ENCODE measurements around the gene DCBLD1.
"Not testable (repeated sequence)": the region's sequence is repeated elsewhere in the genome, so short reads cannot be mapped to it uniquely, and the experiment has no call there.

Gene DCBLD1

DNA sequence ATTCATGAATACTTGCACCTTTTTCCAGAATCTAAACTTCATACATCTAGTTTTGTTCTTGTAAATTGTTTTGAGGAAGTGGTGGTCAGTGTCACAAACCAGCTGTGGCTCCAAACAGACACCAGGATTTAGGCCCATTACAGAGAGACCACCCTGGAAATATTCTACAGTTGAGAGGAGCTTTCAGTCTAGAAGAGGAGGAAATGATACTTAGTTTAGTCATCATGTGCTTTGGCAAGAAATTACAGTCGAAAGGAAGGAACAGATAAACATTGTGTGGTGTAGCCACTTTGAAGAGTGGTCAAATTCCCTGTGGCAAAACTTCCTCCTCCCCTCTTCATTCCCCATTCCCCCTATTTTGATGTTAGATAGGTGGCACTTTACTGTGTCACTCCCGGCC is 15.7 kb downstream of the DCBLD1 start:
- DNase-seq (ENCODE audit: low read depth, low spot score) = no peak

DNA sequence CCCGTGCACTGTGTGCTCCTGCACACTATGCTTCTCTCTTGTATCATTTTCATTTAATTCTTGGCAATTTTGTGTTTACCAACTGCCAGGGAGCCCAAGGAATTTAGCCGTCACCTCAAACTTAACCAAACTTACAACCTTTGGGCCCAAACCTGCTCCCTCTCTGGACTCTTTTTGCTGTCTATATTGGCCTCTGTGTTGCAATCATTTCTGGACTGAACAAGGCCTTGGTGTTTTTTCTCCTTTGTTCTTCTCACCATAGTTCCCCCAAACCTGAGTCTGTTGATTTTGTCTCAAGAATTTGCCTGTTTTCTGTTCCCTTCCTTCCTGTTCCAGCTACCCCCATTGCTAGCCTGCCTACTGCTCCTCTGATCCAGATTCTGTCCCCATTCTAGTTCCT is 19.2 kb downstream of the DCBLD1 start:
- DNase-seq (ENCODE audit: low read depth, low spot score) = no peak

DNA sequence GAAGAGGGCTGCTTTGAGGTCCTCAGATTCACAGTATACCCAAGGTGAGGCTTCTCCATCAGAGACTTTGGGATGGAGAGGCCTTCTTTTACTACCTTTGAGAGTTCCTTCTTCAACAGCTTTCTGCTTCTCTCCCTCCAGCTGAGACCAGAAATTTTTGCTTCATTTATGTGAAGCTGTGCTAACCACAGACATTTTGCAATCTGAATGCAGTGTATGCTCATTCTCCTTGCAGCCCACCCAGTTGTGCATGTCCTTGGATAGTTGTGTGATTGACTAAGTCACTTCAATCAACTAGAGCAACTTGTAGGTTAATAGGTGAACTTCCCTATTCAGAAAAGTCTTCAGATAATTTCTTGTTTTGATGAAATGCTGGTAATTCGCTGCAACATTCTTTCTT is 20.1 kb downstream of the DCBLD1 start:
- no peak for DNase-seq (ENCODE audit: low read depth, low spot score)

DNA sequence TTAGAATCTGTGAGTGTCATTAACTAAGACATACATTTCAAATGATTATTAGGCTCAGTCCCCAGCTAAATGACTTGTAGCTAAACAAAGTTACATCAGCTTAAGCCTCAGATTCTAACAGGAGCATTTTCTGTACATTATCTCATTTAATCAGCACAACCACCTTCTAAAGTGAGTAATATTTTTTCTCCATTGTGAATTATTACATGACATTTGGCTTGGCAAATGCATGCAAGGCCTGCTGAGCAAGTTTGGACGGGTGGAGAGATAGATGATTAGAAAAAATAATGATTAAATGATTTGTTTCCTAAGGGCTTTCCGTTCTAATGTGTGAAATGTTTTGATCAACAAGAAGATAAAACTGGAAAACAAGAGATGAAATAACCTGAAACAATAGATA is 20.7 kb downstream of the DCBLD1 start:
- DNase-seq (ENCODE audit: low read depth, low spot score) = no peak

DNA sequence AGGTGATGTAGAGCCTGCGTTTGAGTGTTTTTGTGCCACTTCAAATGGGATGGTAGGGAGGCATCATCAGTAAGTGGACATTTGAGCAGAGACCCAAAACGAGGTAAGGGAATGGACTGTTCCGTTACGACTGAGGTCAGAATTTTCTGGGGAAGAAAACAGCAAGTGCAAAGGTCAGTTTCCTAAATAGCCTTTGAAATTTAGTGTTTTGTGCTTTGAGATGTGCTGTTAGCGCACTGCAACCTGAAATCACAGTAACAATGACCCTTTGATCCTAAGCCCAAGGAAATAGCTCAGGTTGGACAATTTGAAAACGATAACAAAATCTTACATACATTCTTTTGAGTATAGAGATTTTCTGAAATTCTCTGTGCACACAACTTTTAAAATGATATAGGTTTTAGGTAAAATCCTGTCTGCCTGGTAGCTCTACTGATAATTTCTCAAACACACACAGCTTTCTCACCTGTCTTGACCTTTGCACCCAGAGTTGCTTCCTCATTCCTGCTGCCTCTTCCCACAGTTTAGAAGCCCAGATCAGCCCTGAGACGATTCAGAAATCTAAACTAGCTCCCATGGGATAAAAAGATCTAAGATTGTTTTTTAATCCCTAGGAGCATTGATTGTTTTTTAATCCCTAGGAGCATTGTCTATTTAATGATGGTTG is 22.1 kb downstream of the DCBLD1 start:
- no peak for DNase-seq (ENCODE audit: low read depth, low spot score)

DNA sequence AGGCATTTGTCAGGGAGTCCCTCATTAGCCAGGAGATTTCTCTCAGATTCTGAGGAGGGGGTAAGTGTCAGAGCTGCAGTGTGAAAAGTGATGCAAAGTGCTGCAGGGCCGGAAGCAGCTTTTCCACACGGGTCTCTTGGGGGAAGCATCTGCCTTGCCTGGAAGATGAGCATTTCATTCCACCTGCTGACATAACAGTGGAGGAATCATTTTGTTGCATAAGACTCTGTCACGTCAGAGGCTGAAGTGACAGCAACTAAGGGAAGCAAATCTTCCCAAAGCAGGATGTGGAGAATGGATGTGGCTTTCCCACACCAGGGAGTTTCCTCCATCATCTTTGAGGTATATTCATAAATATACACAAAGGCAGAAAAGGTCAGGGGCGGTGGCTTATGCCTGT is 22.8 kb downstream of the DCBLD1 start:
- DNase-seq (ENCODE audit: low read depth, low spot score) = no peak

DNA sequence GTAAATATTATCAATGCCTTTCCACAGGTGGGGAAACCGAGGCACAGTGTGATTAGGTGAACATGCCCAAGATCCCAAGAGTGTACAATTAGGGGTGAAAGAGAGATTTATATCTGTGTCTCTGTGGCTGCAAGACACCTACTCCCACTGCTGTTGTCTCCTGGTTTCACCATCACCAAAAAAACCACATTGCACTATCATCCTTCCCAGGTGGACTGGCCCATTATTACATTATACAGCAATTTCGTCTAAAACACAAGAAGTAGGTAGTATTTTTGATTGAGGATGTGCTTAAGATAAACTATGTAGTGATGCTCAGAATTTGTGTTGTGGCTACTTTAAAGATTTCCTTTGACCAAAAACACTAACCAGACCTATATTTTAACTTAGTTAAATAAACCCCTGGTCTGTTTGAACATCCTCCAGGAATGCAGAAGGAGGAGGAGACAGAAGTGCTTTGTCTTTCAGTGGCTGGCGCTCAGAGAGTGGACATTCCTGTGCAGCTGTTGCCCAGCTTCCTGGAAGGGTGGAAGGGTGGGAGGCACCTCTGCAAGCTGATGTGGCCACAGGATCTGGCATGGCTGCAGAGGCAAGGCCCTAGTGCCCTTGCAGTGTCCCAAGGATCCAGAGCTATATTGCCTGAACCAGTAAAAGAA is 23.8 kb downstream of the DCBLD1 start:
- no peak for DNase-seq (ENCODE audit: low read depth, low spot score)

DNA sequence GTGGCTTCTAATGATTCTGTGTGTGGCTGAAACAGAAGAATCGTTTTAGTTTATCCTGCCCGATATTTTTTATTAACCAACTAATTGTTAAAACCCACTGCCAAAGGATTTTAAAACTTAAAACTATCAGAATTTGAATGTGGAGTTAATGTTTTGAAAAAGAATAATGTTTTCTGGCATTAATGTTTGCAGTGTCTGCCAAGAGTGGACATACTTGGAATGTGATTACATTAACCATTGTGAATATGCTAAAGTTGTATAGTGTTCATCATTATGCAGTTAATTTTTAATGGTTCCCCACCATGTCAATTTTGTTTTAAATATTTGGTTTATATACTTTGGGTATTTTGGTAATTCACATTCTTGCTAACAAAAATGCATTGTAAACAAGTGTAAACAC is 24.4 kb downstream of the DCBLD1 start:
- DNase-seq (ENCODE audit: low read depth, low spot score) = no peak

DNA sequence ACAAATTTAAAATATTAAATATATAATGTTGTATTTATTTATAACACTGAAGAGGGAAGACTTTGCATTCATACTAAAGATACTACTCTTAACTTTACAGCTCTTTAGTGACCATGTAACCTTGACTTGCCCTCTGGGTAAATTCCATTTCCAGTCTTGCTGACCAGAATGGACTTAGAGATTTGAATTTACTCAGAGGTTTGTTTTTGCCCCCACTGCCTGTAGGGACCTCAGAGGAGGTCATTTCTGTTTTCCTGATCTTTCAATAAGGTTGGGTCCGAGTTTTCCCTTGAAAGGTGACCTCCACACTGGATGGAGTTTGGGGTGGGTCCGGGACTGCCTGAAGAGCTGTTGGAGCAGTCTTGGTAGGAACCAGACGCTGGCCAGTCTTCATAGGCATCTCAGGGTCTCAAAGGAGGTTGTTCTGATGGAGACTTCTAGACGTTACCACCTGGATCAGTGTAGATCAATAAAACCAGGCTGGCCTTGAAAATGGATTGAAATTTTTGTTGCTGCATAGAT is 26.0 kb downstream of the DCBLD1 start:
- no peak for DNase-seq (ENCODE audit: low read depth, low spot score)

DNA sequence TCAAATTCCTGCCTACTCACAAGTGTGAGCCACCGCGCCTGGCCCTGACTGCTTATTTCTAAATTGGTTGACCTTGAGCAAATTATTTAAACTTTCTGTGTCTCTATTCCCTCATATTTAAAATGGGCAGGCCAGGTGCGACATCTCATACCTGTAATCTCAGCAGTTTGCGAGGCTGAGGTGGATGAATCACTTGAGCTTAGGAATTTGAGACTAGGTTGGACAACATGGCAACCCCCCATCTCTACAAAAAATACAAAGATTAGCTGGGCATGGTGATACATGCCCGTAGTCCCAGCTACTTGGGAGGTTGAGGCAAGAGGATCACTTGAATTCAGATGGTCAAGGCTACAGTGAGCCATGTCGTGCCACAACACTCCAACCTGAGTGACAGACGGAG is 26.5 kb downstream of the DCBLD1 start:
- DNase-seq (ENCODE audit: low read depth, low spot score) = no peak

DNA sequence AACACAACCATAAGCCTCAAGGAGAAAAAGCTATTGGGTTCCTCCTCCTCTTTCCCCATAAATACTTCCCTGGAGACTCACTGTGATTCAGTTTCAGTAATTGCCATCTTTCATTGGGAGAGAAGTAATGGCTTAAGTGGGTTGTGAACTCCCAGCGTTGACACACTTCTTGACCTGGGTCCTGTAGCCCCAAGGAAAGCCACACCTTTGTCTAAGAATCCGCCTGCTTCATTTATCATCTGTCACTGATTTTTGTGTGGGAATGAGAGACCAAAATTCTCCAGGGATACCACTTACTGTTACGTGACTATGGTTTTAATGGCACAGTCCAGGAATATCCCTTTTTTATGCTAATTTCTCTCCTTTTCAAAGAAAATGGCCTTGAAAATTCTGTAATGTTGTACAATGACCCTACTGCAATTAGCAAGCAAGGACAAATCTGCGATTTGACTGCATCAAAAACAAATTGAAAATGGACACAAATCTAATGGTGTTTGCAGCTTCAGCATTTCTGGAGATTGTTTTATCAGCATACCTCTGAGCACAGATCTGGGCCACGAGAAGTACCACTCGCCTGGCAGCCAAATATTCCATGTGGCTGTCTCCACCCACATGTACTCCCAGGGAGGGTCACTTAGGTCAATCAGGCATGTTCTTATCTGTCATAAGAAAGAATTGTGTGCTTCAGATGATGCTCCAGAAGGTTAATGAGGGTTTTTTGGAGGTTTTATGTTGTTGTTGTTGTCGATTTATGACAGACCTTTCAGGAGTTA is 29.8 kb downstream of the DCBLD1 start:
- DNase-seq (ENCODE audit: low read depth, low spot score) = no peak

DNA sequence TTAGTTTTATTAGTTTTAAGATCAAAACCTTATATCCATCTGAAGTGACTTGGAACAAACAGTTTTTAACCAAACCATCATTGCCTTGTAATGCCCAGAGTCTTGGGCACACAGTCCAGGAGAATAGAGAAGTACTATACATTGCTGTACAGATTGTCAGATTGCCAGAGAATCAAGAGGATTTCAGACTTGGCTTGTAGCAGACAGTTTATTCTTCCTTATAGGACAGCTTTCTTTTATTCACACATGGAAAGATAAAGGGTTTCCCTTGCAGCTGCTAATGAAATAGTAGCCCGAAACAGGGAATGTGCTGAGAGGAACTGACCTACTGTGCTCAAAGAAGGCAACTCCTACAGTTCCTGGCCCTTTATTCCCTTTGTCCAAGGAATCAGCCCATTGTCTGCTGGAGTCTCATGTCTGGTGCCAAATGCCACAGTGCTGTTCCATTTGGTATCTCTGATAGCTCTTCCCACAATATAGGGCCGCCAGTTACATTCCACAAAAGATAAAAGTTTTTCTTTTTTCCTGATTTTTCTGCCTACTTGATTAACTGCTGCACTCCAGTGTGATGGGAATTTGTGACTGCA is 30.6 kb downstream of the DCBLD1 start:
- no peak for DNase-seq (ENCODE audit: low read depth, low spot score)

DNA sequence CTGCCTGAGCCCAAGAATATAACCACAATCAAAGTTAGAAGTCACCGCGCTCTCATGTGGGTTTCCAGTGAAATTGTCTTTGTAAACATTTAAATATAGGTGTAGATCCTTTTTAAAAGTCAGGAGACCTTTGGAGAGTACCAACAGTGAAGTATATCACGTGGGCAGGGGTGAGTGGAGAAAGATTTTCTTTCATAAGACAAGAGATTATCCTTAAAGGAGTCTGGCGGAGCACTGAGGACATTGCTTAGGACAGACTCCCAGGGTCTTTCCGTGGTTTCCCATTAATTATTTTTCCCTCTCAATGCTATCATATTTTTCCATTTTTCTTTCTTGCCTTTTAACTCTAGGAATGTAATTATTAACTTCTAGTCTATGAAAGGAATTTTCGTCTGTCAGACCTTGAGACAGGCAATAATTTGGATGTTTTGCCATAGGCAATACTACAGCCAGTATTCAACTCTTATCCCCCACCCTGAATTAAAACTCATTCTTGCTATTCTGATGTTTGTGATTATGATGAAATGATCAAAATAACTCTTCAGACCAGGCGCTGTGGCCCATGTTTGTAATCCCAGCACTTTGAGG is 31.4 kb downstream of the DCBLD1 start:
- DNase-seq (ENCODE audit: low read depth, low spot score) = no peak

DNA sequence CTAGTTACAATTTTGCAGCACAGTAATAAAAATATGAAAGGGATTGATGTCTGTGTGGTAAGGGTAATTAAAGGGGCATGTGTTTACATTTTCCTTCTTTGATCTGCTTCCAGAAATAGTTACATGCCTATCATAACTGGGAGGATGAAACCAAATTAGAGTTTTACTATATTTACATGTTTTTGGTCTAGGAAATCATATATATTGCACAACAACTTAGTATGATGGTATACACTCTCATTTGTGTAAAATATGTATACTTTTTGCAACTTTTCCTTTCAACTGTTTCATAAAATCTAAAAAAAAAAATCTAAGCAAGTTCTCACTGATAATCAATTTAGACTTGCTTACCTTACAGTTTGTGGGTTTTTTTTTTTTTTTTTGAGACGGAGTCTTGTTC is 32.2 kb downstream of the DCBLD1 start:
- no peak for DNase-seq (ENCODE audit: low read depth, low spot score)

DNA sequence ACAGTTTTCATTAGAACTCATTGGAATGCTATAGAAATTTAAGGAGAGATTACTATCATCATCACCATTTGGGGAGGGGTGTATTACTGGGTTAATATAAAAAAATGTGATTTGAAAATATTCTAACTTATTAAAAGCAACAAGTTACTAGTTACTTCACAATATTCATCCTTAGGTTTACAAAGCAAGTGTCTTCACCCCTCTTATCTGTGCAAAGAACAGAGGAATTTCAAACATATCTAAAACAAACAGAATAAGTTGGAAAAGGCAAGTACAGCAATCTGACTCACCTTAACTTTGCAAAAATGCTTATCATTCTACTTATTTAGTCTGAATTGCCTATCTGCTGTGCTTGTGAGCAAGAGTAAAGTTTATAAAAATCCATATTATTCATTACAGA is 32.9 kb downstream of the DCBLD1 start:
- DNase-seq (ENCODE audit: low read depth, low spot score) = no peak

DNA sequence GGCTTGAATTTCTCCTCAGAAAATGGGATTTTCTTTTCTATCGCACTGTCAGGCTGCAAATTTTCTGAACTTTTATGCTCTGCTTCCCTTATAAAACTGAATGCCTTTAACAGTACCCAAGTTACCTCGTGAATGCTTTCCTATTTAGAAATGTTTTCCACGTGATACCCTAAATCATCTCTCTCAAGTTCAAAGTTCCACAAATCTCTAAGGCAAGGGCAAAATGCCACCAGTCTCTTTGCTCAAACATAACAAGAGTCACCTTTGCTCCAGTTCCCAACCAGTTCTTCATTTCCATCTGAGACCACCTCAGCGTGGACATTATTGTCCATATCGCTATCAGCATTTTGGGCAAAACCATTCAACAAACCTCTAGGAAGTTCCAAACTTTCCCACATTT is 35.5 kb downstream of the DCBLD1 start:
- not testable (repeated sequence) for DNase-seq (ENCODE audit: low read depth, low spot score)

DNA sequence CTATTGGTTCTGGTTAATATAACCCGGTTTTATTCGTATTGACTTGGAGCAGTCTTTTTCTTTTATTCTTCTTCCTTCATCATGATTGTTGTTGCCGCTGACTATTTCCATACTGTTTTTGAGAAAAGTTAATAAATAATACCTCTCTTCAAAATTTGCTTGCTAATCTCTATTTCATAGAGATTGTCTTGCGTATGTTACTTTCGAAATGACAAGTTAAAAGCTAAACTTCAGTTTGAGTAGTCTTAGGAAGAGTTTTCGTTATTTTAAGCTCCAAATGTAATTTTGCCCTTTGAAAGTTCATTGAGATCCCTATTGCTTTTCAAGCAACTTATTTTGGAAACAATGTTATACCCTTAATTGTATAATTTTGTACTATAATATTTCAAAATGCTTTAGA is 36.4 kb downstream of the DCBLD1 start:
- no peak for DNase-seq (ENCODE audit: low read depth, low spot score)

DNA sequence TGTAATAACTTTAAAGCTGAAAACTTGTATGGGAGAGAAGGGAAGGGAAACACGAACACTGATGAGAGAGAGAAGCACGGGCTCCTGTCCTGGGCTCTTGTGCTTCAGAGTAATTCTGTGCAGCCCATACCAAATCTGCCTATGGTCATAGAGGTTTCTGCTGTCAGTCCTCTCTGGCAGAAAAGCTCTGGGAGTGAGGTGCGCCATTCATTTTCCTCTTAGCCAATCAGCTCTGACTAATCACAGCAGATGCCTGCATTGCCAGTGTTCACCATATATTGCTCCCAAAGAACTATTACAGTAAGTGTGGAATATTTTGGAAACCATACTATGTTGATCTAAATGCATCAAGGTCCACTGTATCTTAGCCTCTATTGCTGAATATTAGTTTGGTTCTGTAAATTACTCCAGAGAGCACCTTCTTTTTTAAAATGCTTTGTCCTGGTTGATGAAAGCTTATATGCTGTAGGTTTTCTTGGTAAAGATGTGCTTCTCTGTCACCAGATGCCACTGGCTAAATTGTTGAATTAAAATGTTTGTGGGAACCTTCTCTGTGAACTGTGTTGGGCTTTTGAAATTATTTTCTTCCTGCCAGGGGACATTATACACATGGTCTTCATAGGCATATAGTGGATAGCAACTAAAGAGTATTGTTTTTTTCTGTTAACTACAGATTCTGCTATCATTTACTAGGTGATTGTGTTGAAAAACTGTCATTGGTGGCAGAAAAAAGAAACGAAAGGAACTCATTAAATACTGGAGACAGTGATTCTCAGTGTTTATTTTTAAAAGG is 38.3 kb downstream of the DCBLD1 start:
- DNase-seq (ENCODE audit: low read depth, low spot score) = no peak

DNA sequence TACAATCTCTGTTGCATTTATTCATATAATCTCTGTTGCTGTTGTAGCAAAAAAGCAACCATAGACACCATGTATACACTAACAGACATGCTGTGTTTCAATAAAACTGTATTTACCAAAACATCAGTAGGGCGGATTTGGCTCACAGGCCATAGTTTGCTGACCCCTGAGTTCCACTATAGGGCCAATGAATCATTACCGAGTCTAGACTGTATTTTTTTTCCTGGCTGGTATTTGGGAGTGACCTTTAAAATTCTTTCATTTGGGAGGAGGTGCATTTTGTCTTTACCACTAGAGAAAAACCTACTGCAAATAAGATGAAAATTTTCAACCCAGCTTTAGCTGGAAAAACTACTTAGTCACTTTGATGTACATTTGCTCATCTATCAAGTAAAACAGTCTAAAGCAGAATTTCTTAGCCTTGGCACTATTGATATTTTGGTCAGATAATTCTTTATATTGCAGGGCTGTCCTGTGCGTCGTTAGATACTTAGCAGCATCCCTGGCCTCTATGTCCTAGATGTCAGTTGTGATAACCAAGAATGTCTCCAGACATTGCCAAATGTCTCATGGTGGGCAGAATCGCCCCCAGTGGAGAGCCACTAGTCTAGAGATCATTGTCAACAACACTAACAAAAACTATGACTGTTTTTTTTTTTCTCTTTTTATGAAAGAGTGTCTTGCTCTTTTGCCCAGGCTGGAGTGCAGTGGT is 39.5 kb downstream of the DCBLD1 start:
- no peak for DNase-seq (ENCODE audit: low read depth, low spot score)

DNA sequence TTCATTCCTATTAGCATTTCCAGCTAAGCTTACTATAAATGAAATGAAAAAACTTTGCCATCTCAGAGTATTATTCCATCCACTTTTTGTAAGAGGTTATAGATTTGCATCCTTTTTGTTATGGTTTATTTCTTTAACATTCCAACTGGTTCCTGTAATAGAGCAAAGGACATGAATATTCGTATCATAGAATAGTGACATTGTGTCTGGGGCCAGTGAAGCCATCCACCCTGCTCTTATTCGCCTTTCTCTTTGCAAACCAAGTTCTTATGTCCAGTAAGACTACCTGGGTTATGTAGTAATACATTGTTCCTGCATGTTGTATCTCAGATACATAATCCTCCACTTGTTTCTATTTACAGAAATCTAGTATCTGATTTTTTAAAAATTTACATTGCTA is 43.1 kb downstream of the DCBLD1 start:
- no peak for DNase-seq (ENCODE audit: low read depth, low spot score)

Data from smooth muscle cell of the brain vasculature (primary cell).